Adipocyte (in vitro differentiated cells): Measurements from ENCODE around the gene CEP55.

Source experiments
- DNase-seq: peaks from one replicate; pipeline ENCODE4 v3.0.0-alpha.2; 2015; ENCODE audit warnings: low read depth
- H3K27me3 ChIP-seq: replicated peaks from 2 replicates; pipeline ENCODE4 v1.7.0; 2013; ENCODE audit warnings: mild to moderate bottlenecking, low read length, moderate library complexity; ENCODE audit not compliant: control insufficient read depth, insufficient read depth
- H3K36me3 ChIP-seq: 2 replicates; pipeline ENCODE4 v1.7.0; 2013; ENCODE audit warnings: low read length, mild to moderate bottlenecking, moderate library complexity; ENCODE audit not compliant: control insufficient read depth, insufficient read depth, severe bottlenecking
- H3K4me1 ChIP-seq: 2 replicates; pipeline ENCODE4 v1.7.0; 2013; ENCODE audit warnings: mild to moderate bottlenecking, low read length, moderate library complexity; ENCODE audit not compliant: control insufficient read depth, insufficient read depth
- H3K4me3 ChIP-seq: 2 replicates; pipeline ENCODE4 v1.7.0; 2013; ENCODE audit warnings: mild to moderate bottlenecking, low read length, moderate library complexity
- H3K9ac ChIP-seq: 2 replicates; pipeline ENCODE4 v1.7.0; 2013; ENCODE audit warnings: mild to moderate bottlenecking, low read length, moderate library complexity
- H3K9me3 ChIP-seq: 2 replicates; pipeline ENCODE4 v1.7.0; 2013; ENCODE audit warnings: mild to moderate bottlenecking, low read length, moderate library complexity; ENCODE audit not compliant: control insufficient read depth

CEP55 gene

GRCh38 chr10:93471110-93471651 lies 25.2 kb upstream of the CEP55 start:
- H3K4me1 ChIP-seq = peaks cover 80% of the 10 kb centered on the region
- no peaks in the 10 kb centered on the region for H3K27me3 ChIP-seq
- DNase-seq = peak; percentile 88
- no peaks in the 10 kb centered on the region for H3K9me3 ChIP-seq
- peak overlapping the region; percentile 69 for H3K9ac ChIP-seq
- peak overlapping the region; percentile 15 for H3K4me3 ChIP-seq
- peaks cover 20% of the 10 kb centered on the region for H3K36me3 ChIP-seq

GRCh38 chr10:93473161-93473560 lies 23.3 kb upstream of the CEP55 start:
- Histone ChIP-seq H3K4me3 (no peak overlapping the region), H3K9ac (peak overlapping the region; percentile 13), H3K27me3 (no peaks in the 10 kb centered on the region), H3K4me1 (peaks cover 75% of the 10 kb centered on the region), H3K36me3 (peaks cover 22% of the 10 kb centered on the region), H3K9me3 (no peaks in the 10 kb centered on the region)
- DNase-seq = no peak

- Histone ChIP-seq H3K27me3 (no peaks in the 10 kb centered on the region), H3K9me3 (no peaks in the 10 kb centered on the region), H3K4me1 (peaks cover 71% of the 10 kb centered on the region), H3K4me3 (no peak overlapping the region), H3K9ac (peak overlapping the region; percentile 1), H3K36me3 (peaks cover 22% of the 10 kb centered on the region)
- DNase-seq = no peak
These were observed 22.5 kb upstream of the CEP55 start for GRCh38 chr10:93473804-93474472.

GRCh38 chr10:93475227-93475626 lies 21.2 kb upstream of the CEP55 start:
- Histone ChIP-seq H3K36me3 (peaks cover 17% of the 10 kb centered on the region), H3K27me3 (no peaks in the 10 kb centered on the region), H3K9me3 (no peaks in the 10 kb centered on the region), H3K9ac (peak overlapping the region; percentile 21), H3K4me1 (peaks cover 64% of the 10 kb centered on the region), H3K4me3 (no peak overlapping the region)
- no peak for DNase-seq

GRCh38 chr10:93475871-93476270 lies 20.5 kb upstream of the CEP55 start:
- Histone ChIP-seq H3K4me3 (peak overlapping the region; percentile 3), H3K36me3 (peaks cover 17% of the 10 kb centered on the region), H3K9me3 (no peaks in the 10 kb centered on the region), H3K27me3 (no peaks in the 10 kb centered on the region), H3K4me1 (peaks cover 57% of the 10 kb centered on the region), H3K9ac (peak overlapping the region; percentile 21)
- DNase-seq = no peak

- no peak for DNase-seq
- Histone ChIP-seq H3K36me3 (peaks cover 17% of the 10 kb centered on the region), H3K9ac (peak overlapping the region; percentile 67), H3K27me3 (no peaks in the 10 kb centered on the region), H3K4me1 (peaks cover 50% of the 10 kb centered on the region), H3K4me3 (peak overlapping the region; percentile 29), H3K9me3 (no peaks in the 10 kb centered on the region)
These were observed 19.7 kb upstream of the CEP55 start for GRCh38 chr10:93476756-93477155.

GRCh38 chr10:93478873-93479272 lies 17.5 kb upstream of the CEP55 start:
- H3K9me3 ChIP-seq = no peaks in the 10 kb centered on the region
- peaks cover 31% of the 10 kb centered on the region for H3K4me1 ChIP-seq
- peak overlapping the region; percentile 92 for H3K4me3 ChIP-seq
- peaks cover 6% of the 10 kb centered on the region for H3K36me3 ChIP-seq
- H3K27me3 ChIP-seq = no peaks in the 10 kb centered on the region
- no peak for DNase-seq
- H3K9ac ChIP-seq = peak overlapping the region; percentile 99

GRCh38 chr10:93481637-93482144 lies 14.7 kb upstream of the CEP55 start:
- peaks cover 6% of the 10 kb centered on the region for H3K36me3 ChIP-seq
- DNase-seq = no peak
- peaks cover 13% of the 10 kb centered on the region for H3K4me1 ChIP-seq
- peak overlapping the region; percentile 92 for H3K4me3 ChIP-seq
- peak overlapping the region; percentile 99 for H3K9ac ChIP-seq
- no peaks in the 10 kb centered on the region for H3K9me3 ChIP-seq
- no peaks in the 10 kb centered on the region for H3K27me3 ChIP-seq

- H3K4me3 ChIP-seq = peak within 1 kb of the TSS; percentile 92
- DNase-seq = peak; percentile 96
- no peaks in the 10 kb centered on the region for H3K27me3 ChIP-seq
- H3K9me3 ChIP-seq = no peaks in the 10 kb centered on the region
- peaks cover 9% of the 10 kb centered on the region for H3K4me1 ChIP-seq
- peaks cover under 1% of the 10 kb centered on the region for H3K36me3 ChIP-seq
- peak within 1 kb of the TSS; percentile 99 for H3K9ac ChIP-seq
These were observed 14.1 kb upstream of the CEP55 start, which contains the start of gene MYOF for GRCh38 chr10:93482145-93482834. Gene MYOF (minus strand): TSS chr10:93482334. CDS start chr10:93482194, 140 bp downstream.

- H3K9ac ChIP-seq = no peak overlapping the region
- H3K27me3 ChIP-seq = no peaks in the 10 kb centered on the region
- no peaks in the 10 kb centered on the region for H3K36me3 ChIP-seq
- H3K4me3 ChIP-seq = no peak overlapping the region
- H3K9me3 ChIP-seq = no peaks in the 10 kb centered on the region
- H3K4me1 ChIP-seq = no peaks in the 10 kb centered on the region
- no peak for DNase-seq
These were observed 10.7 kb upstream of the CEP55 start for GRCh38 chr10:93485690-93486089.

- Histone ChIP-seq H3K4me1 (no peaks in the 10 kb centered on the region), H3K27me3 (no peaks in the 10 kb centered on the region), H3K4me3 (no peak overlapping the region), H3K9ac (no peak overlapping the region), H3K36me3 (no peaks in the 10 kb centered on the region), H3K9me3 (no peaks in the 10 kb centered on the region)
- DNase-seq = no peak
These were observed 7.4 kb upstream of the CEP55 start for GRCh38 chr10:93488956-93489528.
